ENCODE results near the gene SATL1. TPM values are rescaled to one million over a fixed set of nuclear protein-coding genes. Genes with fewer than 3 reads are reported as not detected.

The SATL1 gene
- total and polyA plus RNA-seq, 4 donors = 0.05 TPM; not detected in 3

DNA sequence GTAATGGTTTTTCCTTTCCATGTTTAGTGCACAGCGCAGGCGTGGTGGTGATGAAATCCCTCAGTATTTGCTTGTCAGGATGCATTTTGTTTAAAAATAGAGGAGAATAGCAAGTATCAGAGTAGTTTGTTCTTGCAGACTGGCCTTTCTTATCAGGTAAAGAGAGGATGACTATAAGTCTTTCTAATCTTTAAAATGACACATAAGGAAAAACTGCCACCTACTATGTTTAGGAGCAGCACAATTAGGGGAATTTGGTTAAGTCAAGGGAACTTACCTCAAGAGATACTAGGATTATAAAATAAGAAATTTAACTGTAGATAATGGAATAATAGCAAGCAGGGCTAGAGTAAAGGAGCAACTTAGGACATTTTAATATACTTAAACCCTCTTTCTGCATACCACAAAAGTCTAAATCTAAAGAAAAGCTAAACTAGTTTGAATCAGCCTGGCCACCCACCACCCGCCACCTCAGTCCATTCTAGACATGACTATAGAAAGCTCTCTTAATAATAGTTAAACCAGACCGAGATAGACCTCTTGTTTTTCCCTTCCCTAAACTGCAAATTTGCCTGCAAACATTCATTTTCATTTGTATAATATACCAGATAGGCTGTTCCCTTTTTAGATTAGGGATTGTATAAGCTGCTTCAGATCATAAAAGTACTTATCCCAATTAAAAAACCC is 177.9 kb downstream of the SATL1 start:
- WGBS = 93% methylated on average over 4 of the region's 4 CpGs
- Histone ChIP-seq H3K27me3 (ENCODE audit: control insufficient read depth in 4 of 4, insufficient read depth in 4 of 4, low read length in 3 of 4) (no peaks in the 10 kb centered on the region), H3K9me3 (ENCODE audit: control insufficient read depth in 4 of 4, low read length in 3 of 4) (peaks cover 0 to 2% (median 0%) of the 10 kb centered on the region in 4 donors), H3K4me1 (ENCODE audit: control insufficient read depth in 4 of 4, insufficient read depth in 4 of 4, low read length in 3 of 4) (no peaks in the 10 kb centered on the region), H3K27ac (ENCODE audit: low read depth in 1 of 2, low read length in 2 of 2) (no peak overlapping the region), H3K9ac (ENCODE audit: low read depth in 1 of 2, low read length in 2 of 2) (no peak overlapping the region), H3K4me3 (ENCODE audit: low read depth in 1 of 3, low read length in 3 of 3) (no peak overlapping the region), H3K36me3 (ENCODE audit: control insufficient read depth in 4 of 4, insufficient read depth in 3 of 4, low read depth in 1 of 4, low read length in 3 of 4) (peaks cover 0 to 3% (median under 1%) of the 10 kb centered on the region in 4 donors)
- TF ChIP-seq RAD21 (IDR thresholded peaks at IDR 0.05) (no peak), JUND (IDR thresholded peaks at IDR 0.05) (no peak), HNF4A (conservative IDR thresholded peaks at IDR 0.05) (no peak), YY1 (IDR thresholded peaks at IDR 0.05) (no peak), FOXA1 (IDR thresholded peaks at IDR 0.05) (no peak), FOXA2 (IDR thresholded peaks at IDR 0.05) (no peak), SP1 (IDR thresholded peaks at IDR 0.05) (no peak)
- TF ChIP-seq, protein P1, sequence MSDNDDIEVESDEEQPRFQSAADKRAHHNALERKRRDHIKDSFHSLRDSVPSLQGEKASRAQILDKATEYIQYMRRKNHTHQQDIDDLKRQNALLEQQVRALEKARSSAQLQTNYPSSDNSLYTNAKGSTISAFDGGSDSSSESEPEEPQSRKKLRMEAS (IDR thresholded peaks at IDR 0.05) = no peak
- TF ChIP-seq, protein P2, sequence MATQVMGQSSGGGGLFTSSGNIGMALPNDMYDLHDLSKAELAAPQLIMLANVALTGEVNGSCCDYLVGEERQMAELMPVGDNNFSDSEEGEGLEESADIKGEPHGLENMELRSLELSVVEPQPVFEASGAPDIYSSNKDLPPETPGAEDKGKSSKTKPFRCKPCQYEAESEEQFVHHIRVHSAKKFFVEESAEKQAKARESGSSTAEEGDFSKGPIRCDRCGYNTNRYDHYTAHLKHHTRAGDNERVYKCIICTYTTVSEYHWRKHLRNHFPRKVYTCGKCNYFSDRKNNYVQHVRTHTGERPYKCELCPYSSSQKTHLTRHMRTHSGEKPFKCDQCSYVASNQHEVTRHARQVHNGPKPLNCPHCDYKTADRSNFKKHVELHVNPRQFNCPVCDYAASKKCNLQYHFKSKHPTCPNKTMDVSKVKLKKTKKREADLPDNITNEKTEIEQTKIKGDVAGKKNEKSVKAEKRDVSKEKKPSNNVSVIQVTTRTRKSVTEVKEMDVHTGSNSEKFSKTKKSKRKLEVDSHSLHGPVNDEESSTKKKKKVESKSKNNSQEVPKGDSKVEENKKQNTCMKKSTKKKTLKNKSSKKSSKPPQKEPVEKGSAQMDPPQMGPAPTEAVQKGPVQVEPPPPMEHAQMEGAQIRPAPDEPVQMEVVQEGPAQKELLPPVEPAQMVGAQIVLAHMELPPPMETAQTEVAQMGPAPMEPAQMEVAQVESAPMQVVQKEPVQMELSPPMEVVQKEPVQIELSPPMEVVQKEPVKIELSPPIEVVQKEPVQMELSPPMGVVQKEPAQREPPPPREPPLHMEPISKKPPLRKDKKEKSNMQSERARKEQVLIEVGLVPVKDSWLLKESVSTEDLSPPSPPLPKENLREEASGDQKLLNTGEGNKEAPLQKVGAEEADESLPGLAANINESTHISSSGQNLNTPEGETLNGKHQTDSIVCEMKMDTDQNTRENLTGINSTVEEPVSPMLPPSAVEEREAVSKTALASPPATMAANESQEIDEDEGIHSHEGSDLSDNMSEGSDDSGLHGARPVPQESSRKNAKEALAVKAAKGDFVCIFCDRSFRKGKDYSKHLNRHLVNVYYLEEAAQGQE (IDR thresholded peaks at IDR 0.05) = no peak
- TF ChIP-seq, protein P3, sequence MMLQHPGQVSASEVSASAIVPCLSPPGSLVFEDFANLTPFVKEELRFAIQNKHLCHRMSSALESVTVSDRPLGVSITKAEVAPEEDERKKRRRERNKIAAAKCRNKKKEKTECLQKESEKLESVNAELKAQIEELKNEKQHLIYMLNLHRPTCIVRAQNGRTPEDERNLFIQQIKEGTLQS (IDR thresholded peaks at IDR 0.05) = no peak
- no peak for DNase-seq (ENCODE audit: low spot score)

DNA sequence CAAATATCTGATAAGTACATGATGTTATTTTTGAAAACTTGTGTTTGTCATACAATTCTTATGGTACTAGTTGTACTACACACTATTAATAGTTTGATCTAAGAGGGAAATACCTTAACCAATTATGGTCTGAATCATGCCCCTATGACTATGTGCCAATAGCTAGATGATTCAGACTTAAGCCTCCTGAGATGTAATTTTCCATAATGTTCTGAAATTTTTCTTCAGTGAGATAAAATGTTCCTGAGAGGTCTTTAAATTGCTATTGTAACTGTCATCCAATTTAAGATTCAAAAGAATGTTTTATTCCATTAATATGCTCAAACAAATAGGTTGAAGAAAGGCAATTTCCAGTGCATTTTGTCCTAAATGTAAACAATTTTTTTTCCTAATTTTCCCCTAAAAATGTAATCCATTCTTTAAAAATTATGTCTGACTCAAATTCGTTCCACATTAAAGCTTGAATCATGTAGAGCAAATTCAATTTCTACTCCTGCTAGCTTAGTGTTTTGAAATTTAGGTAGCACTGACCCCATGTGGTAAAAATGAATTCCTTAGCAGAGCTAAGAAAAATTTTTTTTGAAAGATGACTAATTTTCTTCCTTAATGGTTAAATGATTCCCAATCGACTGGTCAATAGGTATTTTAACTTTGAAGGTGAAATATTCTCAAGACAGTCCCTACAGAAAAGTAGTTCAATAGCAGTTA is 190.8 kb downstream of the SATL1 start:
- no peak overlapping the region for H3K9ac ChIP-seq (ENCODE audit: low read depth in 1 of 2, low read length in 2 of 2)
- H3K36me3 ChIP-seq (ENCODE audit: control insufficient read depth in 4 of 4, insufficient read depth in 3 of 4, low read depth in 1 of 4, low read length in 3 of 4) = no peaks in the 10 kb centered on the region
- WGBS = 45% methylated on average over 2 of the region's 2 CpGs
- no peak for DNase-seq (ENCODE audit: low spot score)
- H3K27ac ChIP-seq (ENCODE audit: low read depth in 1 of 2, low read length in 2 of 2) = no peak overlapping the region
- H3K4me3 ChIP-seq (ENCODE audit: low read depth in 1 of 3, low read length in 3 of 3) = no peak overlapping the region
- H3K4me1 ChIP-seq (ENCODE audit: control insufficient read depth in 4 of 4, insufficient read depth in 4 of 4, low read length in 3 of 4) = no peaks in the 10 kb centered on the region
- TF ChIP-seq FOXA1 (IDR thresholded peaks at IDR 0.05) = no peak
- no peak for TF ChIP-seq YY1 (IDR thresholded peaks at IDR 0.05)
- TF ChIP-seq RAD21 (IDR thresholded peaks at IDR 0.05) = peak; percentile 65 to 66
- TF ChIP-seq, protein P4, sequence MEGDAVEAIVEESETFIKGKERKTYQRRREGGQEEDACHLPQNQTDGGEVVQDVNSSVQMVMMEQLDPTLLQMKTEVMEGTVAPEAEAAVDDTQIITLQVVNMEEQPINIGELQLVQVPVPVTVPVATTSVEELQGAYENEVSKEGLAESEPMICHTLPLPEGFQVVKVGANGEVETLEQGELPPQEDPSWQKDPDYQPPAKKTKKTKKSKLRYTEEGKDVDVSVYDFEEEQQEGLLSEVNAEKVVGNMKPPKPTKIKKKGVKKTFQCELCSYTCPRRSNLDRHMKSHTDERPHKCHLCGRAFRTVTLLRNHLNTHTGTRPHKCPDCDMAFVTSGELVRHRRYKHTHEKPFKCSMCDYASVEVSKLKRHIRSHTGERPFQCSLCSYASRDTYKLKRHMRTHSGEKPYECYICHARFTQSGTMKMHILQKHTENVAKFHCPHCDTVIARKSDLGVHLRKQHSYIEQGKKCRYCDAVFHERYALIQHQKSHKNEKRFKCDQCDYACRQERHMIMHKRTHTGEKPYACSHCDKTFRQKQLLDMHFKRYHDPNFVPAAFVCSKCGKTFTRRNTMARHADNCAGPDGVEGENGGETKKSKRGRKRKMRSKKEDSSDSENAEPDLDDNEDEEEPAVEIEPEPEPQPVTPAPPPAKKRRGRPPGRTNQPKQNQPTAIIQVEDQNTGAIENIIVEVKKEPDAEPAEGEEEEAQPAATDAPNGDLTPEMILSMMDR (IDR thresholded peaks at IDR 0.05; ENCODE audit: low read depth, low read length, missing input control) = peak; percentile 27
- H3K27me3 ChIP-seq (ENCODE audit: control insufficient read depth in 4 of 4, insufficient read depth in 4 of 4, low read length in 3 of 4) = no peaks in the 10 kb centered on the region
- no peaks in the 10 kb centered on the region for H3K9me3 ChIP-seq (ENCODE audit: control insufficient read depth in 4 of 4, low read length in 3 of 4)

All from liver (tissue), 9 donors.